Endothelial cell (in vitro differentiated cells): ENCODE measurements around the gene NAGS. TPM values are rescaled to one million over a fixed set of nuclear protein-coding genes. Genes with fewer than 3 reads are reported as not detected.
"Not testable (repeated sequence)": the region's sequence is repeated elsewhere in the genome, so short reads cannot be mapped to it uniquely, and the experiment has no call there.

Experiments
- DNase-seq: peaks from one replicate; pipeline ENCODE4 v3.0.0; 2021; ENCODE audit warnings: low spot score
- H3K27ac Mint-ChIP-seq: one replicate; pipeline ENCODE4 v1.8.0; 2021; ENCODE audit warnings: mixed read lengths, inconsistent platforms; ENCODE audit not compliant: unreplicated experiment
- H3K27me3 Mint-ChIP-seq: one replicate; pipeline ENCODE4 v1.8.0; 2021; ENCODE audit warnings: mild to moderate bottlenecking, moderate library complexity, mixed read lengths, inconsistent platforms; ENCODE audit not compliant: unreplicated experiment
- H3K36me3 Mint-ChIP-seq: one replicate; pipeline ENCODE4 v1.8.0; 2021; ENCODE audit warnings: mild to moderate bottlenecking, low read depth, mixed read lengths, inconsistent platforms; ENCODE audit not compliant: unreplicated experiment
- H3K4me1 Mint-ChIP-seq: one replicate; pipeline ENCODE4 v1.8.0; 2021; ENCODE audit warnings: mild to moderate bottlenecking, mixed read lengths, inconsistent platforms; ENCODE audit not compliant: unreplicated experiment
- H3K4me3 Mint-ChIP-seq: one replicate; pipeline ENCODE4 v1.8.0; 2021; ENCODE audit warnings: mild to moderate bottlenecking, mixed read lengths, inconsistent platforms; ENCODE audit not compliant: unreplicated experiment
- H3K9me3 Mint-ChIP-seq: one replicate; pipeline ENCODE4 v1.8.0; 2021; ENCODE audit warnings: mixed read lengths, inconsistent platforms; ENCODE audit not compliant: unreplicated experiment
- total RNA-seq: library from RNA; stranded (reverse); fragmentation: NEBNext Ultra II Directional; extraction: Animal tissue kit (Norgen Biotek cat#: 25700); gene quantifications from one replicate; pipeline ENCODE4 v1.2.1, GENCODE V29; 2021; ENCODE audit not compliant: unreplicated experiment
- TF ChIP-seq, protein P1 (sequence below): fragments of 200-600 bp; sonication (generic); IDR thresholded peaks from one replicate; pipeline ENCODE4 v1.5.0; 2021; ENCODE audit warnings: antibody characterized with exemption; ENCODE audit not compliant: unreplicated experiment

NAGS gene
- total RNA-seq, 1 donor from 2014 or later: 1.2 TPM

DNA sequence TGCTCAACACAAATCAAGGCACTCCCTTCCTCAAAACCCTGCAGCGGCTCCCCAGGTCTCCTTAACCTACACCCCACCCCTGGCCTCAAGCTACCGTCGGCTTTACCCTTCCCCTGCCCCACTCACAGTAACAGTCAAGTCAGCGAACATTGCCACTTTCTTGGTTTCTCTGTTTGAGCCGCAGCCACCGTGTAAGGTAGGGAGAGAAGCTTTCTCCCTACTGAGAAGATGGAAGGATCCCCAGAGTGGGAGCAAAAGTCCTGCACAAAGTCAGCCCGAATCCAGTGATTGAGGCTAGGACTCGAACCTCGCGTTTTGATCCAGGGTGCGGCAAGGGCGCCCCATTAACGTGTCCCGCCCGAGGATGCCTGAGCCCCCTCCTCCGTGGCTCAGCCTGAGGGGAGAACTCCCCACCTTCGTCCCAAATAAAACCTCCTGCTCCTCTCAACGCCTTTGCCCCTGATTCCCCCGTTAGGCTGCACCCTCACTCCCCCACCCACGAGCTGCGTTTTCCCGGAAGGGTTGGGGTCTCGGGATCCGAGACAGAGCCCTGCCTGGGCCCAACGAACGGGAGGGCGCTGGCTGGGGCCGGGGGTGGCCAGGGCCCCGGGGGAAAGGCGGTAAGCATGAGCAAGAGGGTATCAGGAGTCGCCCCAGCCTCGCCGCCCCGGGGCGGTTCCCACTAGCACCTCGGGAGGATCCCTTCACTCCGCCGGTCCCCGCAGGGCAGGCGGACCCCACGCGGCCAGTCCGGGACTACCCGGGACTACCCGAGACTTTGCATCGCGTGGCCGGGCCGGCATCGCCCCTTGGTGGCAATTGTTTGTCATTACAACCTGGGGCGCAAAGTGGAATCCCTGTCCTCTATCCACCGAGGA is 9.9 kb upstream of the NAGS start:
- H3K4me3 Mint-ChIP-seq: no peak overlapping the region
- peak; percentile 78 for DNase-seq
- TF ChIP-seq, protein P1, sequence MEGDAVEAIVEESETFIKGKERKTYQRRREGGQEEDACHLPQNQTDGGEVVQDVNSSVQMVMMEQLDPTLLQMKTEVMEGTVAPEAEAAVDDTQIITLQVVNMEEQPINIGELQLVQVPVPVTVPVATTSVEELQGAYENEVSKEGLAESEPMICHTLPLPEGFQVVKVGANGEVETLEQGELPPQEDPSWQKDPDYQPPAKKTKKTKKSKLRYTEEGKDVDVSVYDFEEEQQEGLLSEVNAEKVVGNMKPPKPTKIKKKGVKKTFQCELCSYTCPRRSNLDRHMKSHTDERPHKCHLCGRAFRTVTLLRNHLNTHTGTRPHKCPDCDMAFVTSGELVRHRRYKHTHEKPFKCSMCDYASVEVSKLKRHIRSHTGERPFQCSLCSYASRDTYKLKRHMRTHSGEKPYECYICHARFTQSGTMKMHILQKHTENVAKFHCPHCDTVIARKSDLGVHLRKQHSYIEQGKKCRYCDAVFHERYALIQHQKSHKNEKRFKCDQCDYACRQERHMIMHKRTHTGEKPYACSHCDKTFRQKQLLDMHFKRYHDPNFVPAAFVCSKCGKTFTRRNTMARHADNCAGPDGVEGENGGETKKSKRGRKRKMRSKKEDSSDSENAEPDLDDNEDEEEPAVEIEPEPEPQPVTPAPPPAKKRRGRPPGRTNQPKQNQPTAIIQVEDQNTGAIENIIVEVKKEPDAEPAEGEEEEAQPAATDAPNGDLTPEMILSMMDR: peak; percentile 96
- peaks cover 5% of the 10 kb centered on the region for H3K27me3 Mint-ChIP-seq
- H3K36me3 Mint-ChIP-seq: no peaks in the 10 kb centered on the region
- H3K4me1 Mint-ChIP-seq: no peaks in the 10 kb centered on the region
- H3K9me3 Mint-ChIP-seq: no peaks in the 10 kb centered on the region
- H3K27ac Mint-ChIP-seq: no peak overlapping the region

DNA sequence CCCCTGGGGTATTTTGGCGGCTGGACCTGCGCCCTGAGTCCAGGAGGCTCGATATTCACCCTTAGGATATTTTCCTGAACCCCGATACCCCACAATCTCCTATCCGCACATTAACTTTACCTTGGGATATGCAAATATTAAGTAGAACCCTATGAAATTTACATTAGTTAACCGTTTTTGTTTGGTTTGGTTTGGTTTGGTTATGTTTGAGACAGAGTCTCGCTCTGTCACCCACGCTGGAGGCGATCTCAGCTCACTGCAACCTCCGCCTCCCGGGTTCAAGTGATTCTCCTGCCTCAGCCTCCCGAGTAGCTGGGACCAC is 9.3 kb upstream of the NAGS start:
- peaks cover 5% of the 10 kb centered on the region for H3K27me3 Mint-ChIP-seq
- TF ChIP-seq, protein P1: peak; percentile 59
- no peaks in the 10 kb centered on the region for H3K9me3 Mint-ChIP-seq
- no peak overlapping the region for H3K4me3 Mint-ChIP-seq
- no peak for DNase-seq
- H3K36me3 Mint-ChIP-seq: no peaks in the 10 kb centered on the region
- H3K4me1 Mint-ChIP-seq: no peaks in the 10 kb centered on the region
- no peak overlapping the region for H3K27ac Mint-ChIP-seq

DNA sequence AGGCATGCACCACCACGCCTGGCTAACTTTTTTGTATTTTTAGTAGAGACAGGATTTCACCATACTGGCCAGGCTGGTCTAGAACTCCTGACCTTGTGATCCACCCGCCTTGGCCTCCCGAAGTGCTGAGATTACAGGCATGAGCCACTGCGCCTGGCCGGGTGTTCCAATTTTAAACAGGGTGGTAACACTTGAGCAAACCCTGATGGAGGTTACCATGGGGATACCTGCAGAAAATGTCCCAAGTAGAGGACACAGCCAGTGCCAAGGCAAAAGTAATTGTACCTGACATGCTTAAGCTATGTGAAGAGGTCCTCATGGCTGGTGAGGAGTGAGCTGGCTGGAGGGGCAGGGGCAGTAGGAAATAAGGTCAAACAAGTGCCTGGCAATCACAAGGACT is 7.2 kb upstream of the NAGS start:
- H3K4me3 Mint-ChIP-seq, H3K27ac Mint-ChIP-seq, H3K9me3 Mint-ChIP-seq, H3K36me3 Mint-ChIP-seq, DNase-seq, H3K27me3 Mint-ChIP-seq, H3K4me1 Mint-ChIP-seq: not testable (repeated sequence)

- Mint-ChIP-seq H3K27me3 (peaks cover 7% of the 10 kb centered on the region), H3K27ac (no peak overlapping the region), H3K4me1 (no peaks in the 10 kb centered on the region), H3K9me3 (no peaks in the 10 kb centered on the region), H3K36me3 (no peaks in the 10 kb centered on the region), H3K4me3 (no peak overlapping the region)
- TF ChIP-seq, protein P1: no peak
- DNase-seq: no peak
Measured at GRCh38 chr17:43998552-43998951, 5.9 kb upstream of the NAGS start.

- H3K27me3 Mint-ChIP-seq: peaks cover 7% of the 10 kb centered on the region
- no peaks in the 10 kb centered on the region for H3K36me3 Mint-ChIP-seq
- DNase-seq: no peak
- TF ChIP-seq, protein P1: no peak
- no peaks in the 10 kb centered on the region for H3K9me3 Mint-ChIP-seq
- no peak overlapping the region for H3K4me3 Mint-ChIP-seq
- H3K27ac Mint-ChIP-seq: no peak overlapping the region
- H3K4me1 Mint-ChIP-seq: no peaks in the 10 kb centered on the region
Measured at GRCh38 chr17:43999024-43999423, 5.4 kb upstream of the NAGS start.
